Hepatic stellate cell (primary cell): ENCODE measurements around the gene PTGFRN.

Experiments
- DNase-seq: peaks from one replicate; pipeline ENCODE4 v3.0.0; 2011; ENCODE audit warnings: low spot score

Gene PTGFRN

DNA sequence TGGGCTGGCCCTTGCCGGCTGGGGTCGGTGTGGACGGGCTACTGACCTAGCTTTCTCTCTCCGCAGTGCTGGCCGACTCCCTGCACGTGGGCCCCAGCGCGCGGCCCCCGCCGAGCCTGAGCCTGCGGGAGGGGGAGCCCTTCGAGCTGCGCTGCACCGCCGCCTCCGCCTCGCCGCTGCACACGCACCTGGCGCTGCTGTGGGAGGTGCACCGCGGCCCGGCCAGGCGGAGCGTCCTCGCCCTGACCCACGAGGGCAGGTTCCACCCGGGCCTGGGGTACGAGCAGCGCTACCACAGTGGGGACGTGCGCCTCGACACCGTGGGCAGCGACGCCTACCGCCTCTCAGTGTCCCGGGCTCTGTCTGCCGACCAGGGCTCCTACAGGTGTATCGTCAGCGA is 34.9 kb downstream of the PTGFRN start:
- no peak for DNase-seq

DNA sequence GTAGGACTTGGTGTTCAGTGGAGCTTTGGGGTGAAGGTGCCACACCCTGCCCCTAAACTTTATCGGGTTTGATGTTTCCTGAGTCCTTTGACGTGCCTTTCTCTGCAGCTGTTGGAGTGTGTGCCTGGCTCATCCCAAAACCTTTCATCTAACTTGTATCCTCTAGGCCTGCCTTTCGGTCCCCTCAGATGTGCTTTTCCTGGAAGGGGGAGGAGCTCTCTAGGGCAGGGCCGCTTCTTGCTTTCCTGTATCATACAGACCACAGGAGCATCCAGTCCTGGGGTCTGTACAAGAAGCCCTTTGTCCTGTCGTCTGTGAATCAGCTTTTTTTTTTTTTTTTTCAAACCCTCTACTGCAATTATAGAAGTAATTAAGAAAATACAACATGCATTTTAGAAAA is 35.7 kb downstream of the PTGFRN start:
- DNase-seq, result no peak

DNA sequence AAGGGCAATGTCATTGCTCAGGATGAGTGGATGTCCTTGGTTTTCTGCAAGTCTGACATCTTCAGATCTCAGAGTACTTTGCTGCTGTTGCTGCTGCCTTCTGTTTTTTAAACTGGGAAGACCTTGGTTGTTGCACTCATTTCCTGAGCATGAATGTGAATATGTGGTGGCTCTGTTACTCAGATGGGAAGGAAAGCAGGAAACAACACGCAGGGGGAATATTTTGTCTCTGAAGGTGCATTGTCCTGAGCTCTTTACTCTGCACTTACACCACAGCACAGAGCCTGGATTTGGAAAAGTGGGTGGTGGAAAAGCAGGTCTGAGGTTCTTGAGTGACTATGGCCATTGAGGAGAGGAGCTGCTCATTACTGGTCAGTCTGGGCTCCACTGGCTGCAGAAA is 36.3 kb downstream of the PTGFRN start:
- no peak for DNase-seq

DNA sequence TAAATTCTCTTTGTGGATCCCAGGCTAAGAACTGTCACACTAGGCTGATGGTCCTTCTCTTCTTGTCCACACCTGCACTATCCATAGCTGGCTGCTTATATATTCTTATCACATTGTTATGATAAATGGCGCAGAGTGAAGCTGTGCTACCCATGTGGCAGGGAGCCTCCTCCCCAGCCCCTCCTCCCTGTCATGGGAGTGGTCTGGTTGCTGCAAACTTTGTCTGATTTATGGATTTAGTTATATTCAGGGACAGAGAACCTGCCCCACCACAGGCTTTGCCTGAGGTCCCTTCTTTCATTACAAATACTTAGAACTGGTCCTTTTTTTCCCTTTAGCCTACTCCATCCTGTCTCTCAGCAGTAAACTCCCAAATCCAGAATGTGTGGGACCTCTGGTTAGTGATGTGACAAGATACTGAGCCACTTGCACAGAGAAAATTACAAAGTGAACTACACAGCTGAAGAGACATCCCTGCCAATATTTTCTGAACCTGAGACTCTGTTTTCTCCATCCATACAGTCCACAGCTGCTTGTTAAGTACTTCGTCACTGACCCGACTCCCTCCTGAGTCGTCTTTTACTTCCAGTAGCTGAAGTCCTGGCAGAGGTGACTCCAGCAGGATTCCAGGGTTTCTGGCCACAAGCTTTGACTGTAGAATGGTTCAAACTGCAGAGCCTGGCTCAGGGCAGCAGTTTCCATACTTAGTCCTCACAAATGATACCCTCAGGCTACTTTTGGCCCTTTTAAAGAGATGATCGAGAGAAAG is 37.6 kb downstream of the PTGFRN start:
- DNase-seq, result no peak

DNA sequence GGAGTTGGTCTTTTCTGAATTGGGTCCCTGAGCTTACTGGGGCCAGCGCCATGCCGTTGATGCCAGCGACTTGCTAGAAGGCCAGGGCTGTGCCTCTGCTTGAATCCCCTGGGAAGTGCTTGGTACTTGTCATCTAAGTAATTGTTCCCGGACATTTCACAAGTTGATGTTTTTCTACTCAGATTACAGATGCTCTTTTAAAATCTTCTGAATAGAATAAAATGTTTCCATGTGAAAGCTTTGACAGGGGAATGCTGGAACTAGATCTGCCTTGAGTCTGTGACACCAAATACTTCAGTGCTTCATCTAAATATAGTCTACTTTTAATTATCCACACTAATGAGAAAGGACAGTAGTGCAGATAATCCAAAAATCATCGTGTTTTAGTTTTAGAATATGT is 38.3 kb downstream of the PTGFRN start:
- no peak for DNase-seq

DNA sequence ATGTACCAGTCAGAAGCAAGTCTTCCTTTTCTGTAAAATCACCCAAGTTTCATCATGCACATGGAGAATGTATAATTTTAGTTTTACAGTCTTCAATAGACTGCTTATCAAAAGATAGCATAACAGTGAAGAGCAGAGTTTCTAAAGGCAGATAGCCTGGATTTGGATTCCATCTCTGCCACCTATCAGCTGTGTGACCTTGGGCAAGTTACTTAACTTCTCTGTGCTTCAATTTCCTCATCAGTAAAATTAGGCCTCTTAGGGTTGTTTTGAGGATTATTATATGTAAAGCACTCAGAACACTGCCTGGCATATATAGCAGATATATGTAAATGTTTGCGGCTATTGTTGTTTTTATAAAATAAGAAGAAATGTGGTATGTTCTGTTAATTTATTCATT is 38.9 kb downstream of the PTGFRN start:
- DNase-seq, result no peak

DNA sequence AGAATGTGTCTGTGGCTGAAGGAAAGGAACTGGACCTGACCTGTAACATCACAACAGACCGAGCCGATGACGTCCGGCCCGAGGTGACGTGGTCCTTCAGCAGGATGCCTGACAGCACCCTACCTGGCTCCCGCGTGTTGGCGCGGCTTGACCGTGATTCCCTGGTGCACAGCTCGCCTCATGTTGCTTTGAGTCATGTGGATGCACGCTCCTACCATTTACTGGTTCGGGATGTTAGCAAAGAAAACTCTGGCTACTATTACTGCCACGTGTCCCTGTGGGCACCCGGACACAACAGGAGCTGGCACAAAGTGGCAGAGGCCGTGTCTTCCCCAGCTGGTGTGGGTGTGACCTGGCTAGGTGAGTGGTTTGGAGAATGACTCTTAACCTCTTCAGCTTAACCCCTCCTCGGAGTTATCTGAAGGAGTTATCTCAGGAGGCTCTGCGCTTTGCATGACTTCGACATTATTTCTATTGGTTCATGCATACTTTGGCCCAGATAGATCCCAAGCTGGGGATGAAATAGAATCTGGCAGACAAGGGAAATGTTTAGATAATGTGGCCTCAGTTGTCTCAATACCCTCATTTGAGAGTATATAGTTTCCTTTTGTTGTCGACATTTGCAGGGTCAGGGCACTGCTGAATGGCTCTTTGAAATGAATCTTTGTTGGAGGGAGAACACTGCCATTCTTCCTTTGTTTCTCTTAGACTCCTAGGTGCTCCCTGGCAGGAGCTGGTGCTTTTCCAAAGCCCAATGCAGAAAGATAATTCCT is 39.7 kb downstream of the PTGFRN start:
- DNase-seq, result no peak

DNA sequence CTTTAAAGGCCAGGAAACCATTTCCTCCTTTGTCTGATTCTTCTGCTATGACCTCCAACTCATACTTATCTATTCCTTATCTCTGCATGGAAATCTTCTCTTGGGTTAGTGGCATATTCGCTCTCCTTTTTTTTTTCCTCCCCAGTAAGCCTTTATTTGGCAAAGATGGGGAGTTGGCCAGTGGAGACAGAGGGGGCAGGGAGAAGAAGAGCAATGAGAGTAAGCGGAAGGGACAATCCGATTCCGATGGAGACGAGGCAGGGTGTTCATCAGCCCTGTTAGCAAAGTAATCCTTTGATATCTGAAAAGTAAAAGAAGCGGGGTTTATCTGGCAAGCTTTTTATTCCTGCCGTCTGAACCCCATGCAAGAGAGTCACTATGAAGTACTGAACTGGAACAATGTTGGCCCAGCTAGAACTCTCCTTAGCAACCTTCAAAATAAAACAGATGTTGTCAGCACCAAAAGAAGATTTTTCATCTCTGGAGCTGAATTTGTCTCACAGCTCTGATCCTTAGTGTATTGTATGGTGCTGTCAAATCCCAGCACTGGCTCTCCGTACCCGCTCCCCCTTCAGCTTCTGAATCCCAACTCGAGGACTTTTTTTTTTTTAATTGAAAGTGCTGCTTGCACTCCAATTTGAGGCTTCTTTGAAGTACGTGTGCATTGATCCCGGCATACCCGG is 40.9 kb downstream of the PTGFRN start:
- no peak for DNase-seq

DNA sequence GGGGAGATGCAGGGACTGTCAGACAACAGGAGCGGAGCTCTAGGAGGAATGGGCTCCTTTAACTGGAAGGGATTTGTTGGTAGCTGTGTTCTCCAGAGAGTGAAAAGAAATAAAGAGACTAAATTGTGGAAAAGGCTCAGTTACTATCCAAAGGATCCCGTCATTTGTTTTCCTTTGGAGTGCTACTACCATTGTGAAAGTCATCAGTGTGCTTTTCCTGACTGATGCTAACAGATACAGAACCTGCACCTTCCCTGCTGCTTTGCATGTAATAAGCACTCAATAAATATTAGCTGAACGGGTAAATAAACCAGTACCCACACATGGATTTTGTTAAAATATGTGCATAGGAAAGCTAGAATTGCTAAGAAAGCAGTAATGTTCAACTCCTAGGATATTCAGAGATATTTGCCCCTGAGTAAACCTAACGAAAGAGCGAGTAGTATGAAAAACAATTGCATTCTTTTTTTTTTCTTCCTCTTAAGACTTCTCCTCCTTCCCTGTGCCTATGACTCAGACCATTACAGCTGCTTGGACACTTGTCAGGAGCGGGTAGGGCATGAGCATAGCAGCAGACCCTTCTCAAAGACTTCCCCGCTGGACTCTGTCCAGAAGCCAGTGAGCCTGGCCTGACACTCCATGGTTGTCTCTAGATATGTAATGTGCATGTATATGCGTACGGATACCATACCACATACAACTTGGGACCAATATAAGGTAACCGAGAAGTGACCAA is 41.7 kb downstream of the PTGFRN start:
- DNase-seq, result no peak

DNA sequence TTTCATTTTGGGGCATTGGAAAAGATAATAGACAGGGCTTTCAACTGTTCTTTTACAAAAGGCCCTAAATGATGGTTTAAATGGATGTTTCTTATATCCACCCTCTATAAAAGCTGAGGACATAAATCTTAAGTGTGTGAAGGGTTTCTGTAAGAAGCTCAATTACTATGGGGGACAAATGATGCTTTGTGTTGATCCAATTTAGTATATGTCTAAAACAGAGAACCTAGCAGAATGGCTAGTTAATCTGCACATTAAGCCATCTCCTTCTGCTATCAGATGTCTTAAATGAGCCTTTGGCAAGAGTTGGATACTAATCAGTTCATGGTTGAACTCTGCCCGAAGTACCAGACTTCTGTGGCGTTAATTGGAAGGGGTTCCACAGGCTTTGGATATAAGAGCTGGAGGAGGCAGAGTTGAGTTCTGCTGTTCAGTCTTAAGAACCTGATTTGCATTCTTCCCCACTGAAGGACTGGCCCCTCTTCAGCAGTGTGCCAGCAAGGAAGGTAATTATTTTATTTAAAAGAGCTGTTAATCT is 43.1 kb downstream of the PTGFRN start:
- no peak for DNase-seq

DNA sequence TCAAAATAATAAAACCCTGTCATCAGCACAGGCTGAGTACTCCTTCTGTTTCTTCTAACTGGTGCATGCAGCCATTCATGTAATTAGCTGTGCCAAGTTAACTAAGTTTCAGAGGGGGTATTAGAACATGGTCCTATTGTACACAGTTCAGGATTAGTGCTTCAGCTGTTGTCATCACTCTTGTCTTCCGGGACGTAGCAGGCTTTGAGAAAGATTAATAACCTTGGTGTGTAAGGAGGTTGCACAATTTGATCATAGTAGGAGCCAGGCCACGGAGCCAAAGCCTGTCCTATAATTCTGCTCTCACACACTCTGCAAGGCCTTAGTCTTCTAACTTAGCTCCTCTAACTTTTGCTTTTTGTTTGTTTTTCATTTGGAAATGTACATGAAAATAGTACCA is 44.7 kb downstream of the PTGFRN start:
- no peak for DNase-seq

DNA sequence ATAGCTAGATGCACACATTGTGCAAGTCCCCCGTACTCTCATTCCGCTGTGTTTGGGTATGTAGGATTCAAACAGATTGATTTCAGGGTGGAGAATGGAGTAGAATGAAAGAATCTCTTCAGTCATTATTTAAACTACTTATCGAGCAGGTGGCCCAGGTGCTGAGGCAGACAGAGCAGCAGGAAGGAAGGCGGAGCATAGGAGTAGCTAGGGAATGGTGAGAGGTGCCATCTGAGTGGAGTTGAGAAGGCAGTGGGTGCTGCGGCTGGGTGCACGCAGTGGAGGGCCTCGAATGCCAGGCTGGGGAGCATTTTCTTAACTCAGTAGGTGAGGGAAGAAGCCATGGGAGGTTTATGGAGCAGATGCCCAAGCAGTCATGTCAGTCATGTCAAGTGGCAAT is 46.7 kb downstream of the PTGFRN start:
- DNase-seq, result no peak

DNA sequence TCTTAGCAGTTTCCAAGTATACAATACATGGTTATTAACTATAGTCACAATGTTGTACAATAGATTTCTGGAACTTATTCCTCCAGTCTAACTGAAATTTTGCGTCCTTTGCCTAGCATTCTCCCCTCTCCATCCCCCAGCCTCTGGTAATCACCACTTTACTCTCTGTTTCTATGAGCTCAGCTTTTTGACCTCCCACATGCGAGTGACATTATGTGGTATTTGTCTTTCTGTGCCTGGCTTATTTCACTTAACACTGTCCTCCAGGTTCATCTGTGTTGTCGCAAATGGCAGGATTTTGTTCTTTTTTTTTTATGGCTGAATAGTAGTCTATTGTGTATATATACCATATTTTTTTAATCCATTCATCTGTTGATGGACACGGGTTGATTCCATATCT is 47.9 kb downstream of the PTGFRN start:
- no peak for DNase-seq

DNA sequence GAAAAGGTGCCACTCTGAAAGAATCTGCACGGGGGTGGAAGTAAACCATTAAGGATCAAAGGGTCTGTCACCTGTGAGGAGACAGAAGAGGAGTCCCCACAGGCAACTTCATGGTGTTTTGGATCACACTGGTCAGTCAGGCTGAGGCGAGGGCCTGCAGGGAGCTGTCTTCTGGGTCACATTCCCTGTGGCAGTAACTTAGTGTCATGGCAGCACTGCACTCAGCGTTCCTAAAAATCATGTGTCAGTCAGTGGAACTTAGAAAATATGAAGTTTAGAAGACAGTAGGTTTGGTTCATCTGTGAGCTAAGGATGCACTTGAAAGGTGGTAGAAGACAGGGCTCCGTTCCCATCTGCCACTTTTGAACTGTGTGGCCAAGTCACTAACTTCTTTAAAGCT is 48.4 kb downstream of the PTGFRN start:
- no peak for DNase-seq

DNA sequence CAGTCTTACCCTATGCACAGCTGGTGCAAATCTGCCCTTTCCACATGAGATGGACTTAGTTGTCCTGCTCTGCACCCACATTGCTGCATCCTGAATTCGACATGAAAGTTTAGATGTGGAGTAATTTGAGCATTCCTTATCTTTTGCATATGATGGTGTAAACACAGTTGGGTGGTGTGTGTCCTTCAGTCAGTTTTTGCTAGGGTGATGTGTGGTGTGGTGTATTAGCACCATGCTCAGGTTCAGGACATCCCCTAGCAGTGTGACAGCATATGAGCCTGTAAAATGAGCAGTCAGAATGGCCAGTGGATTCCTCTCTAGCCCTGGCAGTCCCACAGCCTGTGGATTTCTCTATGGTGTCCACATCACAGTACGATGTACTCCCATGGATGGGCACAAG is 49.3 kb downstream of the PTGFRN start:
- no peak for DNase-seq

DNA sequence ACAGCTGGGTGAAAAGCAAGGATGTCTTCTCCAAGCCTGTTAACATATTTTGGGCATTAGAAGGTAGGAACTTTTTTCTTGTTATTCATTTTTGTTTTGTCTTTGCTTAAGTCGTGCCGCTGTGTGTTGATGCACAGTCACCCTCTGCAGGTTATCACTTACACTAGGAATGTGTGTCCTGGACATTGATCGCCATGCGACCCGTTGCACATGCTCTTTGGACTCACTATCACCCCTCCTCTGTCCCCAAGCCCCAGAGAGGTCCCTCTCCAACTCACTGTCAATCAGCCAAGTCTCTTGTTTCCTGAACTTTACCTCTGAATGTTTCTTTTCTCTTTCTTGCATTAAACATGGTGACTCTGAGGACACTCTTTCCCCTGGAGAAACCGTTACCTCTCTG is 51.9 kb downstream of the PTGFRN start:
- no peak for DNase-seq

DNA sequence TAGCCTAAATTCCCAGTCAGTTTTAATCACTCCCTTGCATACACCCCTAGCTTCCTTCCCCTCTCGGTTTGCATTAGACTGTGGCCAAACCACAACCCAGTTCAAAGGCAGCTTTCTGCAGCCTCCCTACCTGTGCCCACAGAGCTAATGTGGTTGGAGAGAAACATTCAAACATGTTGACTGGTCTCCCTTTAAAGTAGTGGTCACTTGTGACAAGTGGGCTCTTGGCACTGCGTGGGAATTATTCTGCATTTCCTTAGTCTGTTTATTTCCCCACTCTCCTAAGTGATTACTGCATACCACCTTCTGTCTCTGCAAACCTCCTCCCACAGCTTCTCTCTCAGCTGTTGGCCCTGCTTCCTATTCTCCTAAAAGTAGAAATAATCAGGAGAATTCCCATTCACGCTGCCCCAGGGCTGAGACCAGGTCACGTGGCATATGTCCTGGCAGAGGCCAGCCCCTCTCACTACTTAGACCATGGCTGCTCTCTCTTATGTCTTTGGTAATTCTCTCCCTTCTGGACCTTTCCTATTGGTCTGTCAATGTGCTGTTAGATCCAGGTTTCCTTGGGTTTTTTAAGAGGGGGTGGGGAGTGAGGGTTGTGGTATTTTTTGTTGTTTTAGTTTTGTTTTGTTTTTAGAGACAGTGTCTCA is 53.4 kb downstream of the PTGFRN start:
- DNase-seq, result no peak

DNA sequence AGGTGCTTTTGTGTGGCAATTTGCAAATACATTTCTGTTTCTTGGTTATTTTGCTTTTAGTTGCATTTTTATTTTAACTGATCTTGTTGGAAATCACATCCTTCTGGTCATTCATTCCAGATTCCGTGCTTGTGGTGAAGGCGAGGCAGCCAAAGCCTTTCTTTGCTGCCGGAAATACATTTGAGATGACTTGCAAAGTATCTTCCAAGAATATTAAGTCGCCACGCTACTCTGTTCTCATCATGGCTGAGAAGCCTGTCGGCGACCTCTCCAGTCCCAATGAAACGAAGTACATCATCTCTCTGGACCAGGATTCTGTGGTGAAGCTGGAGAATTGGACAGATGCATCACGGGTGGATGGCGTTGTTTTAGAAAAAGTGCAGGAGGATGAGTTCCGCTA is 57.1 kb downstream of the PTGFRN start:
- no peak for DNase-seq

DNA sequence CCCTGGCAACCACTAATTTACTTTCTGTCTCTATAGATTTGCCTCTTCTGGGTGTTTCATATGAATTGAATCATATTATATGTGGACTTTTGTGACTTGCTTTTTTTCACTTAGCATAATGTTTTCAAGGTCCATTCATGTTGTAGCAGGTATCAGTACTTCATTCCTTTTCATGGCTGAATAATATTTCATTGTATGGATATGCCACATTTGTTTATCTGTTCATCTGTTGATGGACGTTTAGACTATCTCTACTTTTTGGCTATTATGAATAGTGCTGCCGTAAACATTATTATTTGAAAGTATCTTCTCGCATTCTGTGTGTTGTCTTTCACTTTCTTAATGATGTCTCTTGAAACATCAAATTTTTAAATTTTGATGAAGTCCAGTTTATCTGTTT is 59.0 kb downstream of the PTGFRN start:
- DNase-seq, result no peak

DNA sequence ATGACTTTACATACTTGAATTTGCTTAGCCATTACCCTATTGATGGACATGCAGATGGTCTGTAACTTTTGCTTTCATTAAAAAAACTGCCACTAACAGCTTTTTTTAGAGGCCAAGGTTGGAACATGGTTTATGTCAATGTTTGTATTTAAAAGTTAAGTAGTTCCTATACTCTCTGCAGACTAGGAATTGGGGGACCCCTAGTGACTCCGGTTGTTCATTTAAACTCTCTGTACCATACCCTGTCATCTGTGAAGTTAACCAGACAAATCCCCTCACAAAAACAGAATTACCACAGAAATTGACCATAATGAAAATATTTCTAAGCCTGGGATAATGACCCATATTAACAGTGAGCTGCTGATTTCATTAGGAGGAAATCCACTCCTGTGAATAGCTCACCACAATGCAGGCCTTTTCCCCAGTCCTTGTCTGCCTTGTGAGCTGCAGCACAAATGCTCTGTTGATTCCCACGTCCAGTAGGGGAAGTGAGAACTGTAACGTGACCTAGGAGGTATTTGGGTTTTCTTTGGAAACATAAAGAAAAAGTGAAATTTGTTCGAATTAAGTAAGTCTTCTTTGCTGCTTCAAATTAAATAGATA is 61.6 kb downstream of the PTGFRN start:
- no peak for DNase-seq

DNA sequence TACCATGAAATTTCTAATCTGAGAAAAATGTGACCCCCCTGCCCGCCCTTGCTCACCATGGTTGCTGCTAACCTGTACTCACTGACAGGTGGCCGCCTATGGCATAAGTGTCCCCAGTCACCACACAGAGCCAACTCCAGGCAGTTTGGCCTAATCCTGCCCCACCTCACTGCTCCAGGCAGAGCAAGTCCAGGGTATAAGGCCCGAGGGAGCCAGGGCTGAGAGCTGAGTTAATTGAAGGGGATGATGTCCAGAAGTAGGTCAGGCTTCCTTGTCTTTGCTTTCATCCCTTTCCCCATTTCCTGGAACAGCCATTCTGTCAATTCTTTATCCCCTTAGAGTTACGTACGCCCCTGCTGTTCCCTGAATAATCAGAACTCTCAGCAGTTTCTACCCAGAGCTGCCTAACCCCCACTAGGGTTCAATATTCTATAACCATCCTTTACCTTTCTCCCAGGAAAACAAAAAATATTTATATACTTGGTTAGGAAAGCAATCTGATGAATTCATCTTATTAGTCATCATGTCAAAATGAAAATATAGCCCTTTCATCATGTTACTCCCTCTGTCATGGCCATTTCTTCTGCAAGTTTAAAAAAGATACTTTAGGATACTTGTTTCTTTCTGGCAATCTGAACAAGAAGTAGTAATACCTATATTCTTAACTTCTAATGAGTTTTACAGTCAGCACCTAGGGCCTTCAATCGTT is 62.4 kb downstream of the PTGFRN start:
- DNase-seq, result no peak
